Spleen (tissue), 11 donors: Measurements from ENCODE around the gene PHF20. TPM values are rescaled to one million over a fixed set of nuclear protein-coding genes. Genes with fewer than 3 reads are reported as not detected.

Source experiments
- DNase-seq: peaks from one replicate; pipeline ENCODE4 v3.0.0-alpha.2; 2020
- H3K27ac ChIP-seq, 8 donors: fragments of 200-600 bp; sonication (generic) in 7 of 8; 1 replicate in 4 of 8; 2 replicates in 4 of 8; pipeline versions ENCODE4 v1.5.0 to v1.8.0; 2016 to 2021; ENCODE audit warnings: inconsistent platforms in 4 of 8, mild to moderate bottlenecking in 4 of 8, moderate library complexity in 1 of 8
- H3K27me3 ChIP-seq, 7 donors: fragments of 200-600 bp; sonication (generic) in 6 of 7; replicated peaks in 1 of 7; 1 replicate in 4 of 7; 2 replicates in 3 of 7; pipeline versions ENCODE4 v1.5.0 to v1.8.0; 2016 to 2021; ENCODE audit warnings: inconsistent platforms in 3 of 7, mild to moderate bottlenecking in 1 of 7
- H3K36me3 ChIP-seq, 6 donors: fragments of 200-600 bp; sonication (generic) in 5 of 6; 1 replicate in 4 of 6; 2 replicates in 2 of 6; pipeline versions ENCODE4 v1.5.0 to v1.8.0; 2016 to 2021; ENCODE audit warnings: inconsistent platforms in 2 of 6
- H3K4me1 ChIP-seq, 6 donors: fragments of 200-600 bp; sonication (generic) in 5 of 6; 1 replicate in 3 of 6; 2 replicates in 3 of 6; pipeline versions ENCODE4 v1.5.0 to v1.8.0; 2016 to 2021; ENCODE audit warnings: inconsistent platforms in 3 of 6
- H3K4me3 ChIP-seq, 8 donors: fragments of 200-600 bp; sonication (generic) in 7 of 8; 1 replicate in 4 of 8; 2 replicates in 4 of 8; pipeline versions ENCODE4 v1.5.0 to v1.8.0; 2016 to 2021; ENCODE audit warnings: inconsistent platforms in 4 of 8, mild to moderate bottlenecking in 4 of 8, moderate library complexity in 2 of 8
- H3K9me3 ChIP-seq, 8 donors: fragments of 200-600 bp; sonication (generic) in 7 of 8; 1 replicate in 4 of 8; 2 replicates in 4 of 8; pipeline versions ENCODE4 v1.5.0 to v1.8.0; 2016 to 2021; ENCODE audit warnings: inconsistent platforms in 4 of 8
- POLR2A ChIP-seq, 3 donors: fragments of 450-650 bp; IDR thresholded peaks; one replicate each; pipeline ENCODE4 v1.5.1; 2017; ENCODE audit warnings: antibody characterized with exemption in 3 of 3, mild to moderate bottlenecking in 1 of 3
- POLR2AphosphoS5 ChIP-seq, 3 donors: sonication (generic); formaldehyde crosslinking; IDR thresholded peaks; one replicate each; pipeline ENCODE4 v1.5.1; 2017; ENCODE audit warnings: antibody characterized with exemption in 3 of 3
- WGBS, 5 donors: extraction: QIAGEN DNeasy Blood & Tissue Kit in 3 of 5; methylation state at CpG; one replicate each; pipeline versions ENCODE4 v1.1.5 to v1.1.7; 2013 to 2018; 5-methylcytosine and 5-hydroxymethylcytosine counted together
- intact Hi-C: fragments of 100-400 bp; cut with DNase I; formaldehyde crosslinking; loops from one replicate; pipeline ENCODE4 v1.15.0; 2023; ENCODE audit warnings: low total_unique reads
- polyA plus RNA-seq, 3 donors: library from polyadenylated mRNA; stranded (reverse); fragments of 200-250 nt; gene quantifications; one replicate each; pipeline ENCODE4 v1.2.1, GENCODE V29; 2013
- total RNA-seq, 7 donors: library from RNA; depleted of rRNA in 3 of 7; stranded (reverse); fragments of >200 nt in 3 of 7; fragmentation: NEBNext Ultra II Directional in 4 of 7; extraction: Animal tissue kit (Norgen Biotek cat#: 25700) in 4 of 7; gene quantifications; one replicate each; pipeline versions ENCODE4 v1.1.0 to v1.2.1, GENCODE V29; 2016 to 2021
- TF ChIP-seq, protein P1 (sequence below), 11 experiments: fragments of 200-600 bp in 7 of 11; fragments of 450-650 bp in 4 of 11; sonication (generic) in 4 of 11; IDR thresholded peaks in 8 of 11; conservative IDR thresholded peaks in 3 of 11; 1 replicate in 7 of 11; 2 replicates in 4 of 11; pipeline versions ENCODE4 v1.4.0 to v1.8.0; 2016 to 2021; ENCODE audit warnings: antibody characterized with exemption in 11 of 11, inconsistent platforms in 4 of 11, mild to moderate bottlenecking in 1 of 11
- donor health status: healthy with polysubstance abuse.
- donor health status: DM: no; HTN: no; CAD: no; lungs with moderate emphysema.
- donor health status: DM: no; HTN: no; CAD: no.
- donor health status: Bipolar disorder and iron deficiency.
- donor health status: healthy.
- donor health status: DM: no; HTN: no; CAD: no.
- donor health status: DM: yes; HTN: yes; CAD: no.

The PHF20 gene
- total and polyA plus RNA-seq, 10 donors = 40.0 to 89.9 (median 57.4) TPM

DNA sequence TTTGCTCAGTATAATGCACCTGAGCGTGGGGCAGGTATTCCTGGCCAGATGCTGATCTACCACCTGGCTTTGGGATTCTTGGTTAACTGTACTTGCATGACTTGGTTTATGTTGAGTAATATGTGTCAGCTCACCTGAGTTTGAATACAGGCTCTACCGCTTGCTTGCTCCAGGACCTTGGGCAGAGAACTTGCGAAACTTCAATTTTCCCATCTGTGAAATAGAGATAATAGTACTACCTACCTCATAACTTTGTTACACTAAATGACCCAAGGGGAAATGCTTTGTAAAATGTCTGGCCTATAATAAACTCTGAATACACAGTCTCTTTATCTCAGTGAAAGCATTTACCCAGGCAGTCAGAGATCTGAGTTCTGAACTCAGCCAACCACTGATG is 130.7 kb downstream of the PHF20 start:
- H3K27me3 ChIP-seq = no peaks in the 10 kb centered on the region
- 87 to 100% (median 96%) methylated on average over 2 to 3 of the region's 3 CpGs for WGBS, 5 donors
- intact Hi-C loops = no loop called here

DNA sequence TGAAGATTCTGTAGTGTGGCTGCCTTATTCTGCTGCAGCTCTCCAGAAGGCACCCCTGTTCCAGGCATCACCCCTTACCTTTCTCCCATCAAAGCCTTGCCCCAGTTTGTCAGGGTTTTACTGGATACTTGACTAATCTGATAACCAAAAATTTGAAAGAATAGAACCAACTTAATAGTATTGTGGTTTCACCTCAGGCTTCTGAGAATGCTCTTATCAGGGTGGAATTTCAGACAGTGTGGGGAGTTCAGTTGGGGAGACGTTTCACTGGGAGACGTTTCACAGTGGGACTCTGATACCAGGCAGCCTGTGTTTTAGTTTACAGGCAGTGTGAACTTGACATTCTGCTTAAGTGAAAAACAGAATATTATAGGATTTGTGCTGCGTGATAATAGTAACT is 132.0 kb downstream of the PHF20 start:
- WGBS, 5 donors = 88 to 95% (median 91%) methylated on average over 3 of the region's 3 CpGs
- intact Hi-C loops = no loop called here
- H3K4me3 ChIP-seq = no peak overlapping the region

More for the DNA sequence above, 130.7 kb downstream of the PHF20 start:
- Histone ChIP-seq H3K27ac (no peak overlapping the region), H3K36me3 (peaks cover 0 to 93% (median 30%) of the 10 kb centered on the region in 6 donors), H3K9me3 (no peaks in the 10 kb centered on the region), H3K4me1 (peaks cover 0 to 6% (median 0%) of the 10 kb centered on the region in 6 donors), H3K4me3 (no peak overlapping the region)
- TF ChIP-seq POLR2A (IDR thresholded peaks at IDR 0.05) = no peak
- TF ChIP-seq, protein P1, sequence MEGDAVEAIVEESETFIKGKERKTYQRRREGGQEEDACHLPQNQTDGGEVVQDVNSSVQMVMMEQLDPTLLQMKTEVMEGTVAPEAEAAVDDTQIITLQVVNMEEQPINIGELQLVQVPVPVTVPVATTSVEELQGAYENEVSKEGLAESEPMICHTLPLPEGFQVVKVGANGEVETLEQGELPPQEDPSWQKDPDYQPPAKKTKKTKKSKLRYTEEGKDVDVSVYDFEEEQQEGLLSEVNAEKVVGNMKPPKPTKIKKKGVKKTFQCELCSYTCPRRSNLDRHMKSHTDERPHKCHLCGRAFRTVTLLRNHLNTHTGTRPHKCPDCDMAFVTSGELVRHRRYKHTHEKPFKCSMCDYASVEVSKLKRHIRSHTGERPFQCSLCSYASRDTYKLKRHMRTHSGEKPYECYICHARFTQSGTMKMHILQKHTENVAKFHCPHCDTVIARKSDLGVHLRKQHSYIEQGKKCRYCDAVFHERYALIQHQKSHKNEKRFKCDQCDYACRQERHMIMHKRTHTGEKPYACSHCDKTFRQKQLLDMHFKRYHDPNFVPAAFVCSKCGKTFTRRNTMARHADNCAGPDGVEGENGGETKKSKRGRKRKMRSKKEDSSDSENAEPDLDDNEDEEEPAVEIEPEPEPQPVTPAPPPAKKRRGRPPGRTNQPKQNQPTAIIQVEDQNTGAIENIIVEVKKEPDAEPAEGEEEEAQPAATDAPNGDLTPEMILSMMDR (IDR thresholded peaks at IDR 0.05 in 8 of 11, conservative IDR thresholded peaks at IDR 0.05 in 3 of 11) = no peak
- TF ChIP-seq POLR2AphosphoS5 (IDR thresholded peaks at IDR 0.05) = no peak
- DNase-seq = no peak

DNA sequence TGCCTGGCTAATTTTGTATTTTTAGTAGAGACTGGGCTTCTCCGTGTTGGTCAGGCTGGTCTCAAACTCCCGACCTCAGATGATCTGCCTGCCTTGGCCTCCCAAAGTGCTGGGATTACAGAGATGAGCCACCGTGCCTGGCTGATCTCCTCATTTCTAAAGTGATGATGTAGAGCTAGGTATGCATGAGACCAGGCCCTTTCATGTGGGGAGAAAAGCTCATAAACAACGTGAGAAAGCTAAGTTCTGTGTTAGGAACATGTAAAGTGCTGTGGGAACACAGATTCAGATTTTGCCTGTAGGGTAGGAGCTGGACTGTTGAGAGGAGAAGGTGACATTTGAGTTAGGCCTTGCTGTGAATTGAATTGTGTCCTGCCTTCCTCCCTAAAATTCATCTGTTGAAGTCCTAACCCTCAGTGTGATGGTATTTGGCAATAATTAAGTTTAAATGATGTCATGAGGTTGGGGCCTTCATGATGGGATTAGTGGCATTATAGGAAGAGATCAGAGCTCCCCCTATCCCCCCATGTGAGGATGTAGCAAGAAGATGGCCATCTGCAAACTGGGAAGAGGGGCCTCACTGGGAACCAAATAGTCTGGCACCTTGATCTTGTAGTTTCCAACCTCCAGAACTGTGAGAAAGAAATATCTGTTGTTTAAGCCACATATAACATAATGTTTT is 133.3 kb downstream of the PHF20 start:
- 70 to 94% (median 90%) methylated on average over 4 of the region's 4 CpGs for WGBS, 5 donors
- Histone ChIP-seq H3K36me3 (peaks cover 0 to 94% (median 22%) of the 10 kb centered on the region in 6 donors), H3K4me3 (no peak overlapping the region), H3K4me1 (peaks cover 0 to 13% (median 0%) of the 10 kb centered on the region in 6 donors), H3K27ac (no peak overlapping the region), H3K27me3 (no peaks in the 10 kb centered on the region), H3K9me3 (no peaks in the 10 kb centered on the region)
- intact Hi-C loops = no loop called here
- DNase-seq = no peak
- TF ChIP-seq, protein P1 (IDR thresholded peaks at IDR 0.05 in 8 of 11, conservative IDR thresholded peaks at IDR 0.05 in 3 of 11) = no peak
- TF ChIP-seq POLR2AphosphoS5 (IDR thresholded peaks at IDR 0.05) = no peak
- TF ChIP-seq POLR2A (IDR thresholded peaks at IDR 0.05) = no peak

More for the DNA sequence above, 132.0 kb downstream of the PHF20 start:
- no peak for DNase-seq
- Histone ChIP-seq H3K9me3 (no peaks in the 10 kb centered on the region), H3K4me1 (peaks cover 0 to 11% (median 0%) of the 10 kb centered on the region in 6 donors), H3K27me3 (no peaks in the 10 kb centered on the region), H3K36me3 (peaks cover 0 to 96% (median 32%) of the 10 kb centered on the region in 6 donors), H3K27ac (no peak overlapping the region)
- no peak for TF ChIP-seq POLR2AphosphoS5 (IDR thresholded peaks at IDR 0.05)
- TF ChIP-seq, protein P1 (IDR thresholded peaks at IDR 0.05 in 8 of 11, conservative IDR thresholded peaks at IDR 0.05 in 3 of 11) = no peak
- TF ChIP-seq POLR2A (IDR thresholded peaks at IDR 0.05) = no peak

DNA sequence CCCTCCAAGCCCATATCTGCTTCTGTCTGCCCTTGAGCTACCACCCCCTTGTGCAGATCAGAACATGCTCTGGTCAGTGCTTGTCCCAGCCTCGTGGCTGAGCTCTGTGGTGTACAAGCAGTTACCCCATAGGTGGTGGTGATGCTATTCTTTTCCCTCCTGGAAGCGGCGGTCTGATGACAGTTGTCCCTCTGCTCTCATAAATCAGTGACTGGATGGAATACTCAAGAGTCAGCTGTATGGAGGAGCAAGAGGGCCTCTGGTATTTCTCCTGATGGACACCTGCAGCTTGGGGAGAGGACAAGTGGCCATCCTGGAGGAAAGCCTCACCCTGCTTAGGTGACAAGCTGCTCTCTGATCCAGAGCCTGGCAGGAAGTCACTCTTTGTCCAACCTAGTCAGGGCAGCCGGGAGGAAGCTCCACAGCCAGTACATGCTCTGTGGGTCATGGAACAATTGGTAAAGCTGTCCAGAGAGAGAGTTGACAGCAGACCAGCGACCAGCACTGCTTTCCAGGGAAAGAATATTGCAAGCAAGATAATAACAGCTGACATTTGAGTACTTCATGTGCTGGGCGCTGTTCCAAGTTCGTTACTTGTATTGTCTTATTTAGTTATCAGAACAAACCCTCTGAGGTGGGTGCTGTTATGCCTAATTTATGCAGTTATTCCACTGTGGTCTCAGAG is 135.3 kb downstream of the PHF20 start:
- Histone ChIP-seq H3K27ac (no peak overlapping the region), H3K4me3 (no peak overlapping the region), H3K27me3 (no peaks in the 10 kb centered on the region), H3K4me1 (peaks cover 0 to 13% (median 0%) of the 10 kb centered on the region in 6 donors), H3K9me3 (no peaks in the 10 kb centered on the region), H3K36me3 (peaks cover 0 to 94% (median 26%) of the 10 kb centered on the region in 6 donors)
- intact Hi-C loops = no loop called here
- no peak for DNase-seq
- 84 to 90% (median 89%) methylated on average over 7 of the region's 7 CpGs for WGBS, 5 donors
- TF ChIP-seq, protein P1 (IDR thresholded peaks at IDR 0.05 in 8 of 11, conservative IDR thresholded peaks at IDR 0.05 in 3 of 11) = no peak
- TF ChIP-seq POLR2AphosphoS5 (IDR thresholded peaks at IDR 0.05) = no peak
- TF ChIP-seq POLR2A (IDR thresholded peaks at IDR 0.05) = no peak
